Large intestine (tissue), 3 donors: ENCODE data around the gene CACNA1S. TPM values are rescaled to one million over a fixed set of nuclear protein-coding genes. Genes with fewer than 3 reads are reported as not detected.
A peak's percentile ranks its signal among the peaks of the same experiment; 100 is the strongest.

Experiments
- DNase-seq, 2 donors: peaks; one replicate each; pipeline versions ENCODE4 v3.0.0 to v3.0.0-alpha.2; 2013
- H3K27ac ChIP-seq: one replicate; pipeline ENCODE4 v1.5.1; 2013; ENCODE audit warnings: low read length
- H3K27me3 ChIP-seq: 2 replicates; pipeline ENCODE4 v1.6.1; 2013; ENCODE audit warnings: low read length; ENCODE audit not compliant: control insufficient read depth, insufficient read depth
- H3K36me3 ChIP-seq: 2 replicates; pipeline ENCODE4 v1.6.1; 2013; ENCODE audit warnings: low read length; ENCODE audit not compliant: control insufficient read depth, insufficient read depth
- H3K4me1 ChIP-seq: one replicate; pipeline ENCODE4 v1.6.1; 2013; ENCODE audit warnings: low read length; ENCODE audit not compliant: control insufficient read depth, insufficient read depth
- H3K4me3 ChIP-seq: one replicate; pipeline ENCODE4 v1.5.1; 2013; ENCODE audit warnings: low read length
- H3K9me3 ChIP-seq: one replicate; pipeline ENCODE4 v1.6.1; 2013; ENCODE audit warnings: mild to moderate bottlenecking, low read depth, low read length, moderate library complexity; ENCODE audit not compliant: control insufficient read depth
- WGBS: methylation state at CpG from one replicate; pipeline ENCODE4 v1.1.5; 2013; ENCODE audit warnings: low lambda C conversion rate; ENCODE audit not compliant: insufficient coverage; 5-methylcytosine and 5-hydroxymethylcytosine counted together
- polyA plus RNA-seq: library from polyadenylated mRNA; unstranded; fragments of 120-200 nt; gene quantifications from one replicate; pipeline ENCODE4 v1.2.1, GENCODE V29; 2013

The CACNA1S gene
- polyA plus RNA-seq, 1 donor, result 0.15 TPM

DNA sequence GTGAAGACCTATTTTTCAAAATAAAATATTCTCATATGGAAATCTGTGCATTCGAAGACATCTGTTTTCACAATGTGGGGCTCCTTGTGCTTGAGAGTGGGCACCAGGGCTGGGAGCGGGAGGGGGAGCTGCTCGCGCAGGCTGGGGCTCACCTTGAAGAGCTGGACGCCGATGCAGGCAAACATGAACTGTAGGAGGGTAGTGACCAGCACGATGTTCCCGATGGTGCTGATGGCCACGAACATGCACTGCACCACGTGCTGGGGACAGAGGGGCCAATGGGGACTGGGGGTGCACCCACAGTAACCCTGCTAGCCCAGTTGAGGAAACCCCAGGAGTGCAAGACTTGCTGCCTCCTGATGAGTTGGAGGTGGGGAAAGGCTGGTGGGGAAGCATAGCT, 46.5 kb downstream of the CACNA1S start:
- Histone ChIP-seq H3K27me3 (peaks cover 22% of the 10 kb centered on the region), H3K36me3 (no peaks in the 10 kb centered on the region), H3K27ac (no peak overlapping the region), H3K9me3 (no peaks in the 10 kb centered on the region), H3K4me1 (no peaks in the 10 kb centered on the region), H3K4me3 (no peak overlapping the region)
- WGBS, result no CpG with 5 or more reads among the region's 10 CpGs
- no peak for DNase-seq

DNA sequence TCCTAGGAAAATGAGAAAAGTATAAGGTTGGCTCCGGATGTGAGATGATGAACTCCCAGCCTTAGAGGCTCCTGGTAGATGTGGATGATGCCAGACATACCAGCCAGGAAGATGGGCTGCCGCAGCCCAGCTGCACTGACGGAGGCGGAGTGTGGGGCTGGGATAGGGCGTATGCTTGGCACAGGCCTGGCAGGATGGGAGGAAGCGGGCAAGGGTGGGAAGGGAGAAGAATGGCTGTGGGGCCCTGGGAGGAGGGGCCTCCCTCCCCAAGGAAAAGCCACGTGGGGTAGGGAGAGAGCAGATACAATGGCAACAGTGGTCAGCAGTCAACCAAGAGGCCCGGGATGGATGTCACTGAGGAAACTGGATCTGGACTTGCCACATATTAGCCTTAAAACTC, 47.4 kb downstream of the CACNA1S start:
- Histone ChIP-seq H3K27me3 (peaks cover 17% of the 10 kb centered on the region), H3K4me3 (no peak overlapping the region), H3K36me3 (no peaks in the 10 kb centered on the region), H3K9me3 (no peaks in the 10 kb centered on the region), H3K4me1 (no peaks in the 10 kb centered on the region), H3K27ac (no peak overlapping the region)
- WGBS, result no CpG with 5 or more reads among the region's 8 CpGs
- DNase-seq, result no peak

GRCh38 chr1:201063145-201063544, 49.1 kb downstream of the CACNA1S start:
- Histone ChIP-seq H3K4me3 (no peak overlapping the region), H3K4me1 (no peaks in the 10 kb centered on the region), H3K27ac (no peak overlapping the region), H3K9me3 (no peaks in the 10 kb centered on the region), H3K36me3 (no peaks in the 10 kb centered on the region), H3K27me3 (peaks cover 13% of the 10 kb centered on the region)
- WGBS, result no CpG with 5 or more reads among the region's 7 CpGs
- no peak for DNase-seq

- WGBS, result no CpG with 5 or more reads among the region's 8 CpGs
- Histone ChIP-seq H3K4me3 (no peak overlapping the region), H3K9me3 (no peaks in the 10 kb centered on the region), H3K27me3 (peaks cover 15% of the 10 kb centered on the region), H3K36me3 (no peaks in the 10 kb centered on the region), H3K4me1 (no peaks in the 10 kb centered on the region), H3K27ac (no peak overlapping the region)
- DNase-seq, result no peak
Measured at GRCh38 chr1:201062511-201063091, 49.6 kb downstream of the CACNA1S start.

GRCh38 chr1:201061886-201062285, 50.3 kb downstream of the CACNA1S start:
- WGBS, result no CpG with 5 or more reads among the region's 12 CpGs
- no peaks in the 10 kb centered on the region for H3K9me3 ChIP-seq
- H3K36me3 ChIP-seq, result no peaks in the 10 kb centered on the region
- no peak overlapping the region for H3K27ac ChIP-seq
- no peak for DNase-seq
- no peak overlapping the region for H3K4me3 ChIP-seq
- peaks cover 12% of the 10 kb centered on the region for H3K27me3 ChIP-seq
- H3K4me1 ChIP-seq, result no peaks in the 10 kb centered on the region

DNA sequence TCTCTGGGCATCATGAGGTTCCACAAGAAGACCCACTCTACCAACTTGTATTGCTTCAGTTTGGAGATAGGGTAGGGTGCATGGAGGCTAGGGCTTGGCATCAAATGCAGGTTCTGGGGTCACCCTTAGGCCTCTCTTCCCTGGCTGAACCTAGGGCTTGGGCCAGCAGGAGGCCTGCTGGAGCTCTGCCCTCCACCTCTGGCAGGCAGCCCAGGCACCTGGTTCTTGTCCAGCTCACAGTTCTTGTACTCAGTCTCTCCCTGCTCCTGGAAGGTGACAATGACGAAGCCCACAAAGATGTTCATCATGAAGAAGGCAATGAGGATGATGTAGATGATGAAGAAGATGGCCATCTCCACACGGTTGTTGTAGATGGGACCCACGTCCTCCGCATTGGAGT, 51.2 kb downstream of the CACNA1S start:
- Histone ChIP-seq H3K4me3 (no peak overlapping the region), H3K27me3 (peaks cover 17% of the 10 kb centered on the region), H3K27ac (no peak overlapping the region), H3K9me3 (no peaks in the 10 kb centered on the region), H3K36me3 (no peaks in the 10 kb centered on the region), H3K4me1 (peaks cover 6% of the 10 kb centered on the region)
- 100% methylated on average over 2 of the region's 4 CpGs for WGBS
- no peak for DNase-seq

DNA sequence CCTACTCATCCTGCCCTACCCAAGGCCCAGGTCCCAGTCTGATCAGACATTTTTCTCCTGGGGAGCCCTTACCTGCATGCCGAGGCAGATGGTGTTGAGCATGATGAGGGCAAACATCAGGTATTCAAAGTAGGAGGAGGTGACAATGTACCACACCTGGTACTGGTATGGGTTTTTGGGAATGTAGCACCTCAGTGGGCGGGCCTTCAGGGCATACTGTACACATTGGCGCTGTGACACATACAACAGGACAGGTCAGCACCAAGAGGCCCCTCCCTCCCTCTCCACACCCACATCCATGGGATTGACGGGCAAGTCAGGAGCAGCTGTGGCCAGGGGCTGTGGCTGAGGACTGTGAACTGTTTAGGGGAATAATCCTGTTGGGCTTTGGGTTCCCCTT, 51.6 kb downstream of the CACNA1S start:
- Histone ChIP-seq H3K9me3 (no peaks in the 10 kb centered on the region), H3K27me3 (peaks cover 15% of the 10 kb centered on the region), H3K4me3 (no peak overlapping the region), H3K27ac (no peak overlapping the region), H3K4me1 (peaks cover 8% of the 10 kb centered on the region), H3K36me3 (no peaks in the 10 kb centered on the region)
- DNase-seq, result no peak
- no CpG with 5 or more reads among the region's 4 CpGs for WGBS

DNA sequence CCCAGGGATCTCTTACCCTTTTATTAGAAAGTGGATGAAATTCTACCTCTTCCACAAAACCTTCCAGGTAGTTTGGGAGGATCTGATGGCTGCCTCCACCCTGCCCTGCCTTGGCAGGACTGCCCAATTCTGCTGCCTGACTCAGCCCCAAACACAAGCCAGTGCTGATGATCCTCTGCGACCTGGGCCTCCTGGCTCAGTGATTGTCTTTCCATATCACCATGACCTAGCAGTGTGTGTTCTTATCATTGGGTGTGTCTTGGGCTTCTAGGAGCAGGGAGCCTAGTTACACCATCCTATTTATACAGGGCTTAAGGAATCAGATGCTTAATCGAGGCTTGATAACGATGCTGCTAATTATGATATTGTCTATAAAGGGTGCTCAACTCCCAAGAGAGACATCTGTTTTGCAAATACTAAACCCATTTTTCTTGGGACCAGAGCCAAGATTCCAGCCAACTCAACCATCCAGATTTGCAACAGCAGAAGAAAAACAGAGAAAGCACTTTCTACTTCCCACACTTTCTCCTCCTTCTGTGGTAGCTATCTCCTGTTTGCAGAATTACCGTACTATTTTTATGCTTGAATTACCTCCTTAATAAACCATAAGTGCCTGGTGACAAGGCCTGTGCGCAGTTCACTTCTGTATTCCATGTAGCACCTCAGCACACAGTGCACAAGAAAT, 52.2 kb downstream of the CACNA1S start:
- Histone ChIP-seq H3K27me3 (peaks cover 17% of the 10 kb centered on the region), H3K36me3 (no peaks in the 10 kb centered on the region), H3K4me1 (peaks cover 8% of the 10 kb centered on the region), H3K4me3 (no peak overlapping the region), H3K9me3 (no peaks in the 10 kb centered on the region), H3K27ac (no peak overlapping the region)
- WGBS, result no CpG with 5 or more reads among the region's 5 CpGs
- DNase-seq, result peak in 1 of 2 donors; percentile 42

DNA sequence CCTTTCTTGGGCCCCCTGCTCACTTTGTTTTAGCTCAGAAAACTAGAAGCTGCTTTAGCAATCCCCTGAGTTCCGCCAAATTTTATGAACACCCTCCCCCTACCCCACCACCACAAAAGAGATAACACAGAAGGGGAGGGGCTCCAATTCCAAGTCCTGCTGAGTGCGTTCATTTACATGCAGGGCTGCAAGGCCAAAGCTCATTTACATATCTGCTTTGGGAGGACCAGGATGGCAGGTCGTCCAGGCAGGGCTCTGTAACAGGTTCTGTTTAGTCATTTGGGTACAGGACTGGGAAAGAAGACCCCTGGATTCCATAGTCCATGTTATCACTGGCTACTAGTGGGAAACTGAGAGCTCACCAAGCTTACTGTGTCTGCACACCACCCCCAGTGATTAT, 52.8 kb downstream of the CACNA1S start:
- WGBS, result no CpG with 5 or more reads among the region's 3 CpGs
- Histone ChIP-seq H3K36me3 (no peaks in the 10 kb centered on the region), H3K27me3 (peaks cover 20% of the 10 kb centered on the region)

DNA sequence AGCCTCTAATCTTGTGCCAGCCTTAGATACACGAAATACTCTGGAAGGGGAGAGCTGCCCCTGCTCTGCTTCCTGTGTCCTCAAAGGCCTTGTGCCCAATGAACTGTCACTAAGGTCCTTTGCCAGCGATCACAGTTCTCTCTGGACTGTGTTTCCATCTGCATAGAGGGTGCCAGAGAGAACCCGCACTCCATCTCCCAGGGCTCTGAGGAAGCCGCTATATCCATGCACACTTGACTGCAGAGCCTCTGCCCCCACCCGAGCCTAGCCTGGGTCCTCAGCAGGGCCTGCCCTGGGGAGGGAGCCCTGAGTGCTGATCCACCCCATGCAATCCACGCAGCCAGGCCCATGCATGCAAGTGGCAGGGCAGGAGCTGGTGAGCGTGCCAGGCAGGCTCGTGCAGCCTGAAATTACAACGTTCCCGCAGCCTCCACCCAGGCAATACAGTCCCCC, 58.1 kb downstream of the CACNA1S start:
- Histone ChIP-seq H3K36me3 (no peaks in the 10 kb centered on the region), H3K27me3 (peaks cover 13% of the 10 kb centered on the region), H3K9me3 (no peaks in the 10 kb centered on the region), H3K4me1 (peaks cover 8% of the 10 kb centered on the region), H3K4me3 (no peak overlapping the region), H3K27ac (no peak overlapping the region)
- no peak for DNase-seq
- WGBS, result no CpG with 5 or more reads among the region's 10 CpGs

More for the DNA sequence above, 52.8 kb downstream of the CACNA1S start:
- H3K4me1 ChIP-seq, result peaks cover 8% of the 10 kb centered on the region
- no peak overlapping the region for H3K27ac ChIP-seq
- H3K9me3 ChIP-seq, result no peaks in the 10 kb centered on the region
- H3K4me3 ChIP-seq, result no peak overlapping the region
- no peak for DNase-seq
